ENCODE measurements around the gene CD22. TPM values are rescaled to one million over a fixed set of nuclear protein-coding genes. Genes with fewer than 3 reads are reported as not detected.

The CD22 gene
- total and polyA plus RNA-seq, 8 donors: 2.0 to 5.7 (median 4.0) TPM; not detected in 3

DNA sequence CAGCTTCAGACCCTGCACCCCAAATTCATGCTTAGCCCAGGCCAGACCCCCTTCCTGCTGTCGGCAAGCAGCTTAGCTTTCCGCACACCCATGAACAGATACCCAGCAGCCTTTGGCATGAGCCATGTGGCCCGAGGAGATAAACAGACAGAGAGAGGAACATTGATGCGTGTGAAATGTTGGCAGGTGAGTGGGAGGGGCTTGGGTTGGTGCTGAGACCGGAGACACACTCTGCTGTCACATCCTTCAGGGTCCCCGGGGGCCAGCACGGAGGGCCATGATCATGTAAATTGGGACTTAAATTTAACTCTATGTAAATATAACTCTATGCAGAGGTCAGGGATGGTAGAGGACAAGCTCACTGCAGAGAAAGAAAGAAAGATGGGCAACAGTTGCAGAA is 1.5 kb downstream of the CD22 start:
- no peaks in the 10 kb centered on the region for H3K36me3 ChIP-seq
- H3K4me1 ChIP-seq: no peaks in the 10 kb centered on the region
- TF ChIP-seq POLR2A (IDR thresholded peaks at IDR 0.05) (no peak), EP300 (IDR thresholded peaks at IDR 0.05) (no peak), POLR2AphosphoS5 (IDR thresholded peaks at IDR 0.05) (no peak)
- TF ChIP-seq, protein P1, sequence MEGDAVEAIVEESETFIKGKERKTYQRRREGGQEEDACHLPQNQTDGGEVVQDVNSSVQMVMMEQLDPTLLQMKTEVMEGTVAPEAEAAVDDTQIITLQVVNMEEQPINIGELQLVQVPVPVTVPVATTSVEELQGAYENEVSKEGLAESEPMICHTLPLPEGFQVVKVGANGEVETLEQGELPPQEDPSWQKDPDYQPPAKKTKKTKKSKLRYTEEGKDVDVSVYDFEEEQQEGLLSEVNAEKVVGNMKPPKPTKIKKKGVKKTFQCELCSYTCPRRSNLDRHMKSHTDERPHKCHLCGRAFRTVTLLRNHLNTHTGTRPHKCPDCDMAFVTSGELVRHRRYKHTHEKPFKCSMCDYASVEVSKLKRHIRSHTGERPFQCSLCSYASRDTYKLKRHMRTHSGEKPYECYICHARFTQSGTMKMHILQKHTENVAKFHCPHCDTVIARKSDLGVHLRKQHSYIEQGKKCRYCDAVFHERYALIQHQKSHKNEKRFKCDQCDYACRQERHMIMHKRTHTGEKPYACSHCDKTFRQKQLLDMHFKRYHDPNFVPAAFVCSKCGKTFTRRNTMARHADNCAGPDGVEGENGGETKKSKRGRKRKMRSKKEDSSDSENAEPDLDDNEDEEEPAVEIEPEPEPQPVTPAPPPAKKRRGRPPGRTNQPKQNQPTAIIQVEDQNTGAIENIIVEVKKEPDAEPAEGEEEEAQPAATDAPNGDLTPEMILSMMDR (IDR thresholded peaks at IDR 0.05): no peak
- H3K4me3 ChIP-seq: no peak overlapping the region
- peaks cover 0 to 64% (median 13%) of the 10 kb centered on the region in 3 donors for H3K27me3 ChIP-seq
- H3K9me3 ChIP-seq: no peaks in the 10 kb centered on the region
- H3K27ac ChIP-seq: no peak overlapping the region
- peak in 1 of 2 donors; percentile 47 for DNase-seq
- intact Hi-C loops (cut with DNase I; ENCODE audit: low total_unique reads): no loop called here
- 56 to 67% (median 63%) methylated on average over 7 of the region's 7 CpGs for WGBS, 5 donors

DNA sequence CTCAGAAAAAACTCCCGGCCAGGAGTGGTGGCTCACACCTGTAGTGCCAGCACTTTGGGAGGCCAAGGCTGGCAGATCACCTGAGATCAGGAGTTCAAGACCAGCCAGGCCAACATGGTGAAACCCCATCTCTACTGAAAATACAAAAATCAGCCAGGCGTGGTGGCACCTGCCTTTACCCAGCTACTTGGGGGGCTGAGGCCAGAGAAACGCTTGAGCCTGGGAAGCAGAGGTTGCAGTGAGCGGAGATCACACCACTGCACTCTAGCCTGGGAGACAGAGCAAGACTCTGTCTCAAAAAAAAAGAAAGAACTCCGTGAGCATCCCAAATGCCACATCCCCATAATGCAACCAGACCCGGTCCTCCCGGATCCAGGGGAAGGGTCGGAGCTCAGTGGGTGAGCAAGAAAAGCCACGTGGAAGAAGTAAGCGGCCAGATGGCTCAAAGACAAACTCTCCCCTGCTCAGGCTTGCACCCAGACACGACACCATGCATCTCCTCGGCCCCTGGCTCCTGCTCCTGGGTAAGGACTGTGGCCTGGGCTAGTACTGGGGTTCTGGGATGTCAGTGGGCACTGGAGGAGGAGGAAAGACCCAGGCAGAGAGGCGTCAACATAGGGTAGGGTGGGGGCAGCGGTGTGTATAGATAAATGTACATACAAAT is 2.7 kb downstream of the CD22 start:
- Histone ChIP-seq H3K4me1 (no peaks in the 10 kb centered on the region), H3K9me3 (no peaks in the 10 kb centered on the region), H3K27me3 (peaks cover 0 to 63% (median 13%) of the 10 kb centered on the region in 3 donors), H3K4me3 (no peak overlapping the region), H3K36me3 (no peaks in the 10 kb centered on the region), H3K27ac (no peak overlapping the region)
- 76 to 86% (median 78%) methylated on average over 14 of the region's 14 CpGs for WGBS, 5 donors
- intact Hi-C loops (cut with DNase I; ENCODE audit: low total_unique reads): no loop called here
- no peak for DNase-seq
- TF ChIP-seq POLR2AphosphoS5 (IDR thresholded peaks at IDR 0.05) (no peak), EP300 (IDR thresholded peaks at IDR 0.05) (no peak), POLR2A (IDR thresholded peaks at IDR 0.05) (no peak)
- TF ChIP-seq, protein P1 (IDR thresholded peaks at IDR 0.05): no peak

DNA sequence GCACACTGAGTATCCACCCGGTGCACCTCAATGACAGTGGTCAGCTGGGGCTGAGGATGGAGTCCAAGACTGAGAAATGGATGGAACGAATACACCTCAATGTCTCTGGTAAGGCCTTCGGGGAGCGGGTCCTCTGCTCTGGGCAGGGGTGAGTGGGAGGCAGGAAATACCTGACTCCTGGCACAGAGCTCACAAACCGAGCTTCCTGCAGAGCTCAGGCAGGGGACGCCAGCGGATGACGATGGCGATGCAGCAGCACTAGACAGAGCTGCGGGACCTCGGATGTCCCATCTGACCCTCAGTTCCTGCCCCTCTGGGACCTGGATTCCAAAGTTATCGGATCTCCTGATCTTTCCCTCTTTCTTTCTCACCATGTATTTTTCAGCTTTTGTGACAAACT is 3.8 kb downstream of the CD22 start:
- H3K36me3 ChIP-seq: no peaks in the 10 kb centered on the region
- H3K4me3 ChIP-seq: no peak overlapping the region
- peaks cover 0 to 55% (median 13%) of the 10 kb centered on the region in 3 donors for H3K27me3 ChIP-seq
- intact Hi-C loops (cut with DNase I; ENCODE audit: low total_unique reads): no loop called here
- no peaks in the 10 kb centered on the region for H3K9me3 ChIP-seq
- TF ChIP-seq POLR2A (IDR thresholded peaks at IDR 0.05) (no peak), EP300 (IDR thresholded peaks at IDR 0.05) (no peak), POLR2AphosphoS5 (IDR thresholded peaks at IDR 0.05) (no peak)
- TF ChIP-seq, protein P1 (IDR thresholded peaks at IDR 0.05): no peak
- no peak overlapping the region for H3K27ac ChIP-seq
- H3K4me1 ChIP-seq: no peaks in the 10 kb centered on the region
- WGBS, 5 donors: 60 to 78% (median 74%) methylated on average over 12 of the region's 12 CpGs
- no peak for DNase-seq

DNA sequence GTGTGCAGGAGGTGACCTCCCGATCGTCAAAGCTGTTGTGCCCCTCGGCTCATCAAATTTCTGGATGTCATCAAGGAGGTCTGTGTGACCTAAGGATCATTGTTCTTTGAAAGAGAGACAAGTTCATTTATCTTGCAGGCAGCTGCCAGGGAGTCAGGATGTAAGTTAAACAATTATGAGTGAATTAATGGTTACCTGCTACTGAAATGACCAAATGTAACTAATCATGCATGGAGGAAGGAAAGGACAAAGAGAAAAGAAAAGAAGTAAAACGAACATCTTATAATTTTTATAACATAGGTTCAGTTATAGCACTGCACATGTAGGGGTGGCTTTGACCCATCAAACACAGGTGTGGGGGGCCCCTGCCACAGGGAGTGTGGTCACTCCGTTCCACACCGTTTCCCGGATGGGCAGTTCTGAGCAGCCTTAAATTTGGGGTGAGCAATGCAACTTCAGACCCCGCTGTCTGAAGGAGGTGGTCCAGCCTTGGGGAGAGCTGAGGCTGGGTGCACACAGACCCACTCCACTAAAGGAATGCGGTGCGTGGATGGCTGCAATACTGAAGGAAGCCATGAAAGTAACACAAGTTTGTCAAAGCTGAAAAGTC is 5.3 kb downstream of the CD22 start:
- 68 to 77% (median 74%) methylated on average over 10 of the region's 10 CpGs for WGBS, 5 donors
- Histone ChIP-seq H3K9me3 (no peaks in the 10 kb centered on the region), H3K27ac (no peak overlapping the region), H3K27me3 (peaks cover 0 to 46% (median 12%) of the 10 kb centered on the region in 3 donors), H3K36me3 (no peaks in the 10 kb centered on the region), H3K4me3 (no peak overlapping the region), H3K4me1 (no peaks in the 10 kb centered on the region)
- TF ChIP-seq POLR2AphosphoS5 (IDR thresholded peaks at IDR 0.05): no peak
- no peak for TF ChIP-seq EP300 (IDR thresholded peaks at IDR 0.05)
- TF ChIP-seq, protein P1 (IDR thresholded peaks at IDR 0.05): no peak
- no peak for TF ChIP-seq POLR2A (IDR thresholded peaks at IDR 0.05)
- no peak for DNase-seq
- intact Hi-C loops (cut with DNase I; ENCODE audit: low total_unique reads): no loop called here
